ENCODE data around the gene SEPTIN10.
"Not testable (repeated sequence)": the region's sequence is repeated elsewhere in the genome, so short reads cannot be mapped to it uniquely, and the experiment has no call there.

SEPTIN10 gene

DNA sequence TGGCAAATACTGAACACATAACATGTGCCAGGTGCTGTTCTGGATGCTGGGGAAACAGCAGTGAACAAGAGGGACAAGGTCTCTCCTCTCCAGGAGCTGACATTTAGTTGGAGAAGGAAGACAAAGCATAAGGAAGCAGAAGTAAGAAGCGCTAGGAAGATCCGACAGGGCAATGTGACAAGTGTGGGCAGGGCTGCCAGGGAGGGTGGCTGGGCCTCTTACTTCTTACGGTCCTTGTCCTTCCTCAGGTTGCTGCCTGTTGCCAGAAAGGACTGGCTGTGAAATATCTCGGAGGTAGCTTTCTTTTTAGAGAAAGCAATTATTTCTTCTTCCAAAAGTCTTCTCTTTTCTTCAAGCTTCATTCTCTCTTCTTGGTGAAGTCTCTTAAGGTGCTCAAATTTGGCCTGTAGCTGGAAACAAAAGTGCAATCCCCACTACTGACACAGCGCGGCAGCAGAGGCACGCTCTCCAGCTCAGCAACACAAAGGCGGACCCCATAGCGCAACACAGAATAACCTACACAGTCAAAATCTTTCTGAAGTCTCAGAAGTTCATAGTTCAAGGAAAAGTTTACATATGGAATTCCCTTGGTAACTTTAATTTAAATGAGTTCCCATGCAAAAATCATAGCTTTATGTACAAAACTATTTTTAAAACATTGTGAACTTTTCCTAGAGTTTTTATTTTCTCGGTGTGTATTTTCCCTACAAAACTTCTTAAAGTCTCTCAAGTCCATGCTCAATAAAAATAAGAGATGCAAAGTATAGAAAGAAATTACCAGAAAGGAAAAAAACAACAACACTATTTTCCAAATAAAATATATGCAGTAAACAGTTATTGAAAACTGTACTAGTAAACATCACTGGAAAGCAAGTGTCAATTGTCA lies 67.7 kb downstream of the SEPTIN10 start:
- peak in 1 of 2 experiments; percentile 55 for DNase-seq (ENCODE audit: low read depth in 2 of 2)

- DNase-seq (ENCODE audit: low read depth in 2 of 2): no peak
Observed at GRCh38 chr2:109542384-109542783, 71.4 kb downstream of the SEPTIN10 start.

DNA sequence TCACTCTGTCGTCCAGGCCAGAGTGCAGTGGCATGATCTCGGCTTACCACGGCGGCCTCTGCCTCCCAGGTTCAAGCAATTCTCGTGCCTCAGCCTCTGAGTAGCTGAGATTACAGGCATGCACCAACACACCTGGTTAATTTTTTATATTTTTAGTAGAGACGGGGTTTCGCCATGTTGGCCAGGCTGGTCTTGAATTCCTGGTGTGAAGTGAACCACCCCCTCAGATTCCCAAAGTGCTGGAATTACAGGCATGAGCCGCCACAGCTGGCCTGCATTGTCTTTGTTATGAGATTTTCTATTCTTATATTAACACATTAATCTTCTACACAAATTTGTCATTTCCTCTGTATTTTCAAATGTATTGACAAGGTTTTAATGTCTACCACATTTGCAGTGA lies 75.2 kb downstream of the SEPTIN10 start:
- no peak for DNase-seq (ENCODE audit: low read depth in 2 of 2)

DNA sequence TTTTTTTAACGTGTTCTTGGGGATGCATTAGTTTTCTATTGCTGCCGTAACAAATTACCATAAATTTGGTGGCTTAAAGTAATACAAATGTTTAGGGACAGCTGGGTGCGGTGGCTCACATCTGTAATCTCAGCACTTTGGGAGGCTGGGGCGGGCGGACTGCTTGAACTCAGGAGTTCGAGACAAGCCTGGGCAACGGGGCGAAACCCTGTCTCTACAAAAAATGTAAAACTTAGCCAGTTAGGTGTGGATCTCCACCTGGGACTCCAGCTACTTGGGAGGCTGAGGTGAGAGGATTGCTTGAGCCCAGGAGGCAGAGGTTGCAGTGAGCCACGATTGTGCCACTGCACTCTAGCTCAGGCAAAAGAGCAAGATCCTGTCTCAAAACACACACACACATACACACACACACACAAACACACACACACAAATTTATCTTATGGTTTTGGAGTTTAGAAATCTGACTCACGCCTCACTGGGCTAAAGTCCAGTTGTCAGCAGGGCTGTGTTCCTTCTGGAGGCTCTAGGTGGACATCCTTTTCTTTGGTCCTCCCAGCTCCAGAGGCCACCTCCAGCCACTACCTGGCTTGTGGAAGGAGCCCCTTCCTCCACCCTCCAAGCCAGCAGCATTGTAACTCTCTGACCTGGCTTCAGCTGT lies 76.1 kb downstream of the SEPTIN10 start:
- DNase-seq (ENCODE audit: low read depth in 2 of 2): no peak

- not testable (repeated sequence) for DNase-seq (ENCODE audit: low read depth in 2 of 2)
Observed at GRCh38 chr2:109536556-109536955, 77.2 kb downstream of the SEPTIN10 start.

DNA sequence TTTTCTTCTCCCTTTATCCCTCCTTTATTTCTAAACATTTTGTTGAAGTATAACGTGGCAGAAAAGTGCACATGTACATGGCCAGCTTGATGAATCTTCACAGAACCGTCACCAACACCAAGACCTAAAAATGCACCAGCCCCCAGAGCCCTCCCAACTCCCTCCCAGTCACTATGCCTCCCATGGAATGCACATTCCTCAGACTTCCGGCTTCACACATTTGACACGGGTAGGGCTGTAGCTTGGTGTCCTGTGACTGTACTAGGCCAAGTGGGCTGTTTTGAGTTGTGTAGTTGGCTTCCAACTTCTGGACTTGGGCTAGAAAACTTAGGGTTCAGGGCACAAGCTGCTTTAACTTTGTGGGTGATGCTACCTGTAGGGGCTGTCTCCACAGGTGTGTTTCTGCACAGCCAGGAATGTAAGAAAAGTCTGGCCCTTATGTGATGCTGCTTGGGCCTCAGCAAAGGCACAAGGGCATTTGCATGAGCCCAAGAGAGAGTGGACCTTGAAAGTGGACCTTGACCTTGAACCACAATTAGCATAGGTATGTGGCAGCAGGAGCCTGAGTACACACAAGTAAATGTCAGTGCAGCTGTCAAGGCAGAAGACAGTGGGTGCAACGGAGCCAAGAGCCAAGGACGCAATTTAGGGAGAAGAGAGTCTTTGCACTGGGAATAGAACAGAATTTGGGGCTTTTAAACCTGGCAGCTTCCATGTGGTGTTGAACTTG lies 78.4 kb downstream of the SEPTIN10 start:
- DNase-seq (ENCODE audit: low read depth in 2 of 2): no peak

- no peak for DNase-seq (ENCODE audit: low read depth in 2 of 2)
Observed at GRCh38 chr2:109533823-109534222, 79.9 kb downstream of the SEPTIN10 start.

GRCh38 chr2:109532728-109533076 lies 81.1 kb downstream of the SEPTIN10 start:
- DNase-seq (ENCODE audit: low read depth in 2 of 2): no peak

DNA sequence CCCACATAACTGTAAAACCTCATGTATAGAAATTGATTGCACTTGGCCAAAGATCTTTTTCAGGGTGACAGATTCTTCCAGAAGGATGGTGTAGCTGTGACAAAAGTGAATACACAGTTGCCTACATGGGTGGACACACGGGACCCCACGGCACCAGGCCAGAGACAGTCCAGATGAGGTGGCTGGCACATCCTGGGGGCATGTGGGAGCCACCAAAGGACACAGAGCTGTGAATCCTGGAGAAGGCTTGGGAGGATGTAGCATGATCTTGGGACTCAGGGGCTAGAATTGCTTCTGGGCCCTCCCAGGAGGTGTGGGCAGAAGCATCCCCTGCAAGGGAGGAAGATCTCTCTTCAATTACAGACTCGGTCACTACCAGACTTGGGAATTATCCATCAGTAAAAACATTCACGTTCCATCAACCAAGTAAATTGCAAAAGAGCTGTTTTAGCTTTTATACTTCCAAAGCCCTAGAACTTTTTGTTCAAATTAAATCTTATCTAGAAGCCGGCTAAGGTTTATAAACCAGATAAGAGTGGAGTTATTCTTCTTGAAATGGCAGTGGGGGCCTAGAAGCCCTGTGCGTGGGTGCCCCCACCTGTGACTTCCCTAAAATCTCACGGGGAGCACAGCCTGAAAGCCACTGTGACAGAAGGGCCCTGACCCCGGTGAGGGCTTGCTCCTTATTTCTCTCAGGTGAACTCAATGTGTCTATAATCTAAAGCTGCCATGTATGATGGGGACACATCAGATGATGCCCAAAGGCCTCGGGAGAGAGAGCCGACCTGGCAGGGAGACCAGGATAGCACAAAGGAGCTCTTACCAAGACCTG lies 81.7 kb downstream of the SEPTIN10 start:
- DNase-seq (ENCODE audit: low read depth in 2 of 2): no peak

DNA sequence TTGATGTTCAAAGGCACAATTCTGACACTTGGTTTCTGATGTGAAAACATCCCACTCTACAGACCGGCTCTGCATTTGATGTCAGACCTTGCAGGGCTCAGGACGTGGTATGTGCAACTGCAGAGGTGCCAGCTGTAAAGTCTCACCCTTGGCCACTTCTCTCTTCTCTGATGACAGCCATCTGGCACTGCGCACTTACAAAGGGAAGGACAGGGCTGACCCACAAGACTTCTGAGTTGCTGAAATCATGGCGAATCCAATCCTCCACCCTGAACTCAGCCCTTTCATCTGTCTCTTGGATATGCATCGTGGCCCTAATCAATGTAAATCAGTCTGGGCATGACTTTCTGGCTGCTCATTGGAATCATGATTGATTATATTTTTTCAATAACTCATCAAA lies 82.5 kb downstream of the SEPTIN10 start:
- no peak for DNase-seq (ENCODE audit: low read depth in 2 of 2)

DNA sequence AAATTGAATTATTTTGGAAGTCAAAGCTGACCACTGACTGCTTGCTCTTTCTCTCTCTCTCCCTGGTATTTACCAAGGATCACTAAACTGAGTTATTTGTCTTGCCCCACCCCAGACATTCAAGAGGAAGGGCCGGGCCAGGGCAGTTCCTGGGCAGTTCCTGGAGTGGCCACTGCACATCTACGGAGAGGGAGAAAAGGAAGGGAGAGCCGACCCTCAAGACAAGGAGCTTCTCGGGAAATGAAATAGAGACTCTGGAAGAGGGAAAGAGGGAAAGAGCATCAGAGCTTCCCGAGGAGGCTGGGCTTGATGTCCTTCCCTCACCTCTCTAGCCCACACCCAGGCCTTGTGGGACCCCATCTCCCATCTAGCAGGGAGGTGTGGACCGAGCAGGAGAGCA lies 83.1 kb downstream of the SEPTIN10 start:
- DNase-seq (ENCODE audit: low read depth in 2 of 2): no peak

- no peak for DNase-seq (ENCODE audit: low read depth in 2 of 2)
Observed at GRCh38 chr2:109529532-109530449, 84.0 kb downstream of the SEPTIN10 start.

DNA sequence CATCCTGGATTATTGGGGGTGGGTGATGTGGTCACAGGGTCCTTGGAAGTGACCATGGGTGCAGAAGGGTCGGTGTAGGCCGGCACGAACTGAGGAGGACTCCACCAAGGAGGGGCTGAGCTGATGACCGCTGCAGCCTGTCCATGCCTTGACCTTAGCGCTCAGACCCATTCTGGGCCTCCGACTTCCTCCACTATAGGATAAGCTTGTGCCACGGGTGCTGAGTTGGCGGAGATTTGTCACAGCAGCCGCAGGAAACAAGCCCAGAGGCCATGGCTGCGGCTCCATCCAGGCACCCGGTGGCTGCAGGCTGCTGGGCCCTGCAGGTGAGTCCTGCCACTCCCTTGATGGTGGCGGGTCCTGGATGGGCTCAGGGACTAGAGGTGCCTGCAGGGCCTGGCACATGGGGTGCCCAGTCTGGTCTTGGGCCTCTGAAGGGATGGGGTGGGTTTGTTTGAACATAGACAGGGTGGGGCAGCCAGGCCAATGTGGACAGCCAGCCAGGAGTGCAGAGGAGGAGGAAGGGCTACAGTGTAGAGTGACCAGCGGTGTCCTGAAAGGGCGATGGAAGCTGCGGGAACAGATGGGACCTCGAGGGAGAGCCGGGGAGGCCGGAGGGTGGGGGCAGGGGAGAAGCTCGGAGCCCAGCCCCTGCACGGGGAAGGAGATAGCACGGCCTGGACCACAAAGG lies 84.8 kb downstream of the SEPTIN10 start:
- DNase-seq (ENCODE audit: low read depth in 2 of 2): no peak

DNA sequence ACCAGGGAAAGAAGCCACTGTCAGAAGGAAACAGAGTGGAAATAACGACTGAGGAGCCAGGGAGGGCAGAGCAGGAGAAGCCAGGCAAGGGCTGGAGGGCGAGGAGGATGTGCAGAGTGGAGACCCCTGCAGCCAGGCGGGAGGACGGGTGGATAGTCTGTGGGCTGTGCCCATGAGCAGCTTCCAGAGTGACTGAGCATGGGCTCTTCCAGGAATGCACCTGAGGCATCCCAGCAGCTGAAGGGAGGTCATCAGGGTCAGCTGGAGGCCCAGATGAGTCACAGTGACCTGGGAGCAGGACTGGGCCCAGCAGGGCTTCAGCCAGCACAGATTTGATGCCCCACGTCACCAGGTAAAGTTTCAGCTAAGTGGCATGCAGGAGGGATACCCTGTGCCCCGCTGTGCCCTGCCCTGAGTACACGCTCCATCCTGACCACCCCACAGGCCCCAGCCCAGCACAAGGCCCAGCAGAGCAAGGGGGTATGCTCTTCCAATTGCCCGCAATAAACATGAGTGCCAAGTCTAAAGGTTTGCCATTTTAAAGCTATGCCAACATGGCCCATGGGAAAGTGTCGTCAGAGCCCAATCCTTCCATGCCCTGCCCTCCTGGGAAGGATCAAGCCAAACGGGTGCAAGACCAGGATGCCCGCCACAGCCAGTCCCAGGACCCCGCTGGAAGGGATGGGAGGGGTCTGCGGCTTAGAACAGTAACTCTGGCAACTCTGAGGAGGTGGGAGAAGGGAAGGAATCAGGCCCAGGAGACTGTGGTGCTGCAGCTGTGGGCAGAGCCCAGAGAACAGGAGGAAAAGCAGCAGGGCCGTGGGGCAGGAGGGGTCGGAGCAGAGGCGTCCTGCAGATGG lies 85.7 kb downstream of the SEPTIN10 start:
- no peak for DNase-seq (ENCODE audit: low read depth in 2 of 2)

DNA sequence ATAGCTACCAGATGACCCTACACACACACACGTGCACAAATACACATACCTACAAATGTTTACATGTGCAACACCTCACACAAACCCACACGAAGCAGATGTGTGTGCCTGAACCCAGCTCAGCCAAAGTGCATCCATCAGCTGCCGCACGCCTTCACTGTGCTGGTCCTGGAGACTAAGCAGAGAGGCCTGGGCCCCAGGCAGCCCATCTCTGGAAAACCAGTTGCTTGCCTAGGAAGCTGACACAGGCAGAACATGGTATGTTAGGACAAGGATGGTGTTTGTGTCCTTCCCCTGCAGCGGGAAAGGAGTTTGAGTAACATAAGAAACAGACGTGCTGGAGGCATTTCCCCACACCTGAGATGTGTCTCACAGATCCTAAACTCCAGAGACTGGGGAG lies 86.7 kb downstream of the SEPTIN10 start:
- DNase-seq (ENCODE audit: low read depth in 2 of 2): no peak

GRCh38 chr2:109526442-109526970 lies 87.3 kb downstream of the SEPTIN10 start:
- DNase-seq (ENCODE audit: low read depth in 2 of 2): no peak

DNA sequence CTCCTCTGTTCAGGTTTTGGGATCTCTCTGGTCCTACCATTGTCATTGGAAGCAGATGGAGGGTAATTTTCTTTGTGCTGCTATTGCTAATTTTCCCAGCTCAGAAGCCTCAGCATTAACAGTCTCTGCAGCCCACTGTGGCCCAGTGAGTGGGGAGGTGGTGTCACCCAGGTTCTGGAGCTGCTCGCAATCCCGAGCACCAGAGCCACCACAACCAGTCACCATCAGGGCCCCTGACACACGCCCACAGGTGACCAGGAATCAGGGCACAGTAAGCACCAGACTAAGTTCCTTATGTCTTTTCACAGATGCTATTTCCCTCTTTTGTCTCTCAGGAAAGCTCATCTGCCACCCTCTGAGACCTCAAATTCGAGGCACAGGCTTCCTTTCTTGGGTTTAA lies 87.9 kb downstream of the SEPTIN10 start:
- DNase-seq (ENCODE audit: low read depth in 2 of 2): no peak

- no peak for DNase-seq (ENCODE audit: low read depth in 2 of 2)
Observed at GRCh38 chr2:109523536-109524361, 90.0 kb downstream of the SEPTIN10 start.

Measured in stimulated activated CD4-positive, alpha-beta T cell treated with anti-CD3 and anti-CD28 coated beads, Interleukin-12 subunit alpha, Interleukin-12 subunit beta, amount 100 ng/mL, for 24 hours (primary cell).